ENCODE results near the gene MED27. TPM values are rescaled to one million over a fixed set of nuclear protein-coding genes. Genes with fewer than 3 reads are reported as not detected.
A peak's percentile ranks its signal among the peaks of the same experiment; 100 is the strongest.

MED27 gene
- total RNA-seq, 1 experiment from 2014 or later = 40.3 TPM

DNA sequence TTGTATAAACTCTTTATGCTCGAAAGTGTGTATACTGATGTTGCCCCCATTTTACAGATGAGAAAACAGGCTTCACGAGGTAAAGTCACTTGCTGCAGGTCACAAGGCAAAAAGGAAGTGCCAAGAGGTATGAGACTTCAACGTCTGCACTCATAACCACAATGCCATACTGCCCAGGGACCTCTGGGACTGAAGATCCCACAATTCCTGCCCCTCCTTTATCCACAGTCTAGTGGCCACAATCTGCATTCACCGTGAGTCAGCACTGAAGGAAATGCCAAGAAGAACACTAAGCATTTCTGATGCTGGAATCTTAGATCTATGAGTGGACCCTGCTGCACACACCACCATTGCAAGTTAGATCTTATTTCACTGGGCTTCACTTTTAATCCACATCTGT lies 37.3 kb downstream of the MED27 start:
- no peak for DNase-seq
- Histone ChIP-seq H3K36me3 (replicated peaks; ENCODE audit: control insufficient read depth, insufficient read depth, low read length) (no peaks in the 10 kb centered on the region), H3K4me3 (ENCODE audit: insufficient read depth, low read depth, low read length) (no peak overlapping the region), H3K27me3 (ENCODE audit: control insufficient read depth, insufficient read depth, low read length) (no peaks in the 10 kb centered on the region)

DNA sequence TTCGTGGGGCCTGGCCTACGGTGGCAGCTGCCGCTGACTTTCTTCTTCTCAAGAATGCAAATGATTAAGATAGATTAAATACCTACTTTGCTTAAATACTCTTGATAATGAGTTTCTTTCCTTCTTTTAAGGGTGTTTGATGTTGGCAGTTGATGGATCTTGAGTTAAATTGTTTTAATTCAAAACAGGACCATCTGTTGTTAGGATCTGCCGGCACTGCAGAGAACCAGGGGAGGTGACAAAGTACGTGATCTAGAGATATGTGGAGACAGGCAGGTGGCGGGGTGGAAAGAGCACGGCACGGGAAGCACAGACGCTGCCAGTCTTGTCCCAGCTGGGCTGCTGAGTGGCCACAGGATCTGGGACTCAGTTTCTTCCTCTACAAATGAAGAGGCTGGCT lies 37.9 kb downstream of the MED27 start:
- DNase-seq = no peak
- no peak overlapping the region for H3K4me3 ChIP-seq (ENCODE audit: insufficient read depth, low read depth, low read length)
- H3K36me3 ChIP-seq (replicated peaks; ENCODE audit: control insufficient read depth, insufficient read depth, low read length) = no peaks in the 10 kb centered on the region
- no peaks in the 10 kb centered on the region for H3K27me3 ChIP-seq (ENCODE audit: control insufficient read depth, insufficient read depth, low read length)

DNA sequence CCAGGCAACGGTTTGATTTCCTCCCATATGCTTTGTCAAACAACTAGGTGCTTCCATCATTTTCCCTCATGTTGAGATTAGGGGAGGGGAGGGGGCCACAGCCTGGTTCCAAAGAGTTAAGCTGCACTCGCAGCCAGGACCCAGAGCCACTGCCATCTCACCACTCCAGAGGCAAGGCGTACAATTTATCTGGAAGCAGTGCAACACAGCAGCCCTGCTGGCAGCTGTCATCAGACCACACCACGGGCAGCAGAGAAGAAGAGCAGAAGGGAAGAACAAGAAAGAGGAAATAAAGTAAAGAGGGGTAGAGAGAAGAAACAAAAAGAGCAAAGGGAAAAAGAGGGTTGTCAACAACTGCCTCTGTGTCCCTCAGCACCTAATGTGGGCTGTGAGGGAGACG lies 38.9 kb downstream of the MED27 start:
- DNase-seq = no peak

DNA sequence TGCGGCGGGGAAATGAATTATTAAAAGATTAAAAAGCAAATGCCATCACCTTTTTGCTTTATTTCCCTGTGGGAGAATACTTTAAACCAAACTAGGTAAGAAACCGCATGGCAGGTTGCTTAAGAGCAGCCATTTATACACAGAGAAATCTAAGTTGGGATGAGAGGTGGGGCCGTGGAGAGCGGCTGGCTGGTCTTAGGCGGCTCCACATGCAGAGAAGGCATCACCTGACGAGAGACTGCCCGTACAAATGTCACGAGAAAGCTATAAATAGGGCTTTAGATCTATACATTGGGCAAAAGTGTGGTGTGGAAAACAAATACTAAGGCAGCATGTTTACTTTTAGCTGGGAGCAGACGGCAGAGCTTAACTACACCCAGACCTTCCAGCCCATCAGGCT lies 39.4 kb downstream of the MED27 start:
- Histone ChIP-seq H3K36me3 (replicated peaks; ENCODE audit: control insufficient read depth, insufficient read depth, low read length) (no peaks in the 10 kb centered on the region), H3K27me3 (ENCODE audit: control insufficient read depth, insufficient read depth, low read length) (no peaks in the 10 kb centered on the region), H3K4me3 (ENCODE audit: insufficient read depth, low read depth, low read length) (no peak overlapping the region)
- DNase-seq = no peak

More for the DNA sequence above, 38.9 kb downstream of the MED27 start:
- Histone ChIP-seq H3K36me3 (replicated peaks; ENCODE audit: control insufficient read depth, insufficient read depth, low read length) (no peaks in the 10 kb centered on the region), H3K27me3 (ENCODE audit: control insufficient read depth, insufficient read depth, low read length) (no peaks in the 10 kb centered on the region), H3K4me3 (ENCODE audit: insufficient read depth, low read depth, low read length) (no peak overlapping the region)

DNA sequence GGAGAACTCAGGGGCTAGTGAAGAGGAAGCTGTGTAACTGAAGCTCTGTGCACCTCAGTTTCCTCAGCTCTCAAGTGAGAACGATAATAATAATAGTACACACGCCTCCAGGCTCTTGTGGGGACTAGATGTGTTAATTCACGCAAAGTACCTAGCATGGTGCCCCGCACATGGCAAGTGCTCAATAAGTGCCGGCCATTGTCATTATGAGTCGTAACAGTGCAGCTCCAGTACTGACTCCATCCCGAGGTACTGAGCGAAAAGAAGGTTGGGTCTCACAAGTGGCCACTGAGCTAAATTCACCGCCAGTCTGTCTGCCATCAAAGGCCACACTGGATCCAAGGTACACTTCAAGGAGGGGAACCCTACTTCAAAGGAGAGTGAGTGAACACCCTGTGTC lies 40.4 kb downstream of the MED27 start:
- Histone ChIP-seq H3K27me3 (ENCODE audit: control insufficient read depth, insufficient read depth, low read length) (no peaks in the 10 kb centered on the region), H3K4me3 (ENCODE audit: insufficient read depth, low read depth, low read length) (no peak overlapping the region), H3K36me3 (replicated peaks; ENCODE audit: control insufficient read depth, insufficient read depth, low read length) (no peaks in the 10 kb centered on the region)
- no peak for DNase-seq

DNA sequence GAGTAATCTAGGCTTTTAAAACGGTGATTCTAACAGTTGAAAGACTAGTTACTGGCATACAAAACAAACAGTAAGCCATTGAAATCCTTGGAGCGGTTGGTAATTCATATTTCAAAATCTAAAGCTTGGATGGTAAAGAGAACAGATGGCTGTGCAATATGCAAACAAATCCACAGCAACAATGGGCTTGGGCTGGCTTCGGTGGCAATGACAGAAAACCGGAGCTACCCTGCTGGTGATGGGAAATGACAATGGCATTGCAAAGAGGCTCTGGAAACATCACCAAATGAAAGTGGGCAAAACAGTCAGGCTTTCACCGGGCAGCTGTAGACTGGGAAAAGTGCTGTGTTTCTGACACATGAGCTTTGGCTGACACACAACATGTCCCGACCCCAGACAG lies 42.2 kb downstream of the MED27 start:
- no peaks in the 10 kb centered on the region for H3K36me3 ChIP-seq (replicated peaks; ENCODE audit: control insufficient read depth, insufficient read depth, low read length)
- DNase-seq = no peak
- H3K27me3 ChIP-seq (ENCODE audit: control insufficient read depth, insufficient read depth, low read length) = no peaks in the 10 kb centered on the region
- H3K4me3 ChIP-seq (ENCODE audit: insufficient read depth, low read depth, low read length) = no peak overlapping the region

DNA sequence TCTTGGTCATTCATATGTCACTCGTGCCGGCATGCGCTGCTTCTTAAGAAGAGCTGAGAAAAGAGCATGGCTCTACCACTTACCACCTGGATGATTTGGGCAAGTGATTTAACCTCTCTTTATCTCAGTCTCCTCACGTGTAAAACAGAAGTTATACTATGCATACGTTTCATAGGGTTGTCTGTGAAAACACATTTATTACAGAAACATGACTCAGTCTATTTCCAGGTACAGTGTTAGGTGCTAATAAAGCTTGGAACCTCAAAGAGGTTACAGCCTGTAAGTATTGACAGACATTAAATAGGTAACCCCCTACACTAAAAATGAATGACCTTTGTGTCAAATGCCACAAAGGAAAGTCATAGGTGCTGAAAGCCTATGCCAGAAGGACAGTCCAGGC lies 43.1 kb downstream of the MED27 start:
- Histone ChIP-seq H3K4me3 (ENCODE audit: insufficient read depth, low read depth, low read length) (no peak overlapping the region), H3K27me3 (ENCODE audit: control insufficient read depth, insufficient read depth, low read length) (no peaks in the 10 kb centered on the region), H3K36me3 (replicated peaks; ENCODE audit: control insufficient read depth, insufficient read depth, low read length) (no peaks in the 10 kb centered on the region)
- DNase-seq = no peak

DNA sequence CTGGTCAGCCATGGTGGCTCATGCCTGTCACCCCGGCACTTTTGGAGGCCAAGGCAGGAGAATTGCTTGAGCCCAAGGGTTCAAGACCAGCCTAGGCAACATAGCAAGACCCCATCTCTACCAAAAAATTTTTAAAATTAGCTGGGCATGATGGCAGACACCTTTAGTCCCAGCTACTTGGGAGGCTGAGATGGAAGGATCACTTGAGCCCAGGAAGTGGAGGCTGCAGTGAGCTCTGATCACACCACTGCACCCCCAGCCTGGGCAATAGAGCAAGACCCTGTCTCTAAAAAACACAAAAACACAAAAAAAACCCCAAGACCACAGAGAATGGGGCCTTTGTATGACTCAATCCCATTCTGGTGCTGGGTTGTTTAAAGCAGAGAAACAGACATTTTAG lies 44.0 kb downstream of the MED27 start:
- H3K36me3 ChIP-seq (replicated peaks; ENCODE audit: control insufficient read depth, insufficient read depth, low read length) = no peaks in the 10 kb centered on the region
- H3K4me3 ChIP-seq (ENCODE audit: insufficient read depth, low read depth, low read length) = no peak overlapping the region
- DNase-seq = no peak
- no peaks in the 10 kb centered on the region for H3K27me3 ChIP-seq (ENCODE audit: control insufficient read depth, insufficient read depth, low read length)

DNA sequence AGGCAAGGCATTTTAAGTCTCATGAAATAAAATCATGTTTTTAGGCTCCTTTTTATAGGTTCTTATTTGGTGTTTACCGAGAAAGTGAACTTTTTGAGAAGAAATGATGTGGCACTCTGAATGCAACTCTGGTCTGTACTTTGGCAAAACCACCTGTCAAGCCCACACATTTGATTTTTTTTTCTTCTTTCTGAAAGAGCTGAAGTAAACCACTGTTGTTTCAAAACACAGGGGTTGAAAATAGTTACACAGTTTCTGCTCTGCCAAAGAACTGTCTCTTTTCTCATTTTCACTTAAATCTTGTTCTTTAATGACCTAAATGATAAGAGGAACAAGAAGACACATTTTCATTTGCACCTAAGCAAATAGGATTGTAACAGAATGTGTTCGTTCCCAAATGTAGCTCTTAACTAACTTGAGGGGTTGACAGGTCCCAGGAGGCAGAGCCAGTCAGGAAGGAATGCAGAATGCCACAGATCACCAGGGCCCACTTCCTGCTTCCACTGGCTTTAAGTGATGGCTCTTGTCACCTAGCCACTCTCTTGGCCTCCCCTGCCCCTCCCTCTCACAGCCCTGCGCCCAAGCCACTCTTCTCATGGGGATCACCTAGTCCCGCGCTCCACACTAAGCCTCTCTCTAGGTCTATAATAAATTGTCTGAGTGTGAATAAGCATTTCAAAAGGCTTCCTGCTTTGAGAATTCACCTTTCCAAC lies 47.3 kb downstream of the MED27 start:
- no peak overlapping the region for H3K4me3 ChIP-seq (ENCODE audit: insufficient read depth, low read depth, low read length)
- H3K27me3 ChIP-seq (ENCODE audit: control insufficient read depth, insufficient read depth, low read length) = no peaks in the 10 kb centered on the region
- peak; percentile 56 for DNase-seq
- no peaks in the 10 kb centered on the region for H3K36me3 ChIP-seq (replicated peaks; ENCODE audit: control insufficient read depth, insufficient read depth, low read length)

DNA sequence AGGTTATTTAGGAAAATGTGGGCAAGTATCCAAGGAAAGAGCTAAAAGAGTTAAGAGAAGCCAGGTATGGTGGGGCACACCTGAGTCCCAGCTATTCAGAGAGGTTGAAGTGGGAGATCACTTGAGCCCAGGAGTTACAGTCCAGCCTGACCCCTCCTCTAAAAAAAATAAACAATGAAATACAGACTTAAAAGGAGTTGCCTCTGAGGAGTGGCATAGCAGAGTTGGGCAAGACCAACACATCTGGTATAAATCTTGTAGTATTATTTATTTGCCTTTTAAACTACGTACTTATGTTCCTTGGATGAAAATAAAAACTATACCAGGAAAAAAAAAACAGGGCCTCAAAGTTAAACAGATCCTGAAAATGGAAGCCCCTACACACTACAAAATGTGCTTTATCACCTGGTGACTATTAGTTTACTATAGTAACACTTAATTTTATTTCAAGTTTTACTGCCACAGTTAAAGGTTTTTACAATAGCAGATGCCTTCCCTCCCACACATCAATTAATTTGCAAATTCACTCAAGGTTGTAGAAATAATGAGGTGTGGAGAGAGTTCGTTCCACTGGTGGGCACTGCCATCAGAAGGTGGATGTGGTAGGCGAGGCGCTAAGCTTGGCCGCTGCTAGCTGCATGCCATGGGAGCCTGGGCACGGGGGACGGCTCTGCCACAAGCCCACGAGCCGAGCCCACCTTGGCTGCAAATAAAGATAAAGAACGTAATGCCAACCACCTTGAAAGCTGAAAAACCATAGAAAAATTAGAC lies 48.0 kb downstream of the MED27 start:
- H3K36me3 ChIP-seq (replicated peaks; ENCODE audit: control insufficient read depth, insufficient read depth, low read length) = no peaks in the 10 kb centered on the region
- DNase-seq = no peak
- H3K27me3 ChIP-seq (ENCODE audit: control insufficient read depth, insufficient read depth, low read length) = no peaks in the 10 kb centered on the region
- no peak overlapping the region for H3K4me3 ChIP-seq (ENCODE audit: insufficient read depth, low read depth, low read length)

DNA sequence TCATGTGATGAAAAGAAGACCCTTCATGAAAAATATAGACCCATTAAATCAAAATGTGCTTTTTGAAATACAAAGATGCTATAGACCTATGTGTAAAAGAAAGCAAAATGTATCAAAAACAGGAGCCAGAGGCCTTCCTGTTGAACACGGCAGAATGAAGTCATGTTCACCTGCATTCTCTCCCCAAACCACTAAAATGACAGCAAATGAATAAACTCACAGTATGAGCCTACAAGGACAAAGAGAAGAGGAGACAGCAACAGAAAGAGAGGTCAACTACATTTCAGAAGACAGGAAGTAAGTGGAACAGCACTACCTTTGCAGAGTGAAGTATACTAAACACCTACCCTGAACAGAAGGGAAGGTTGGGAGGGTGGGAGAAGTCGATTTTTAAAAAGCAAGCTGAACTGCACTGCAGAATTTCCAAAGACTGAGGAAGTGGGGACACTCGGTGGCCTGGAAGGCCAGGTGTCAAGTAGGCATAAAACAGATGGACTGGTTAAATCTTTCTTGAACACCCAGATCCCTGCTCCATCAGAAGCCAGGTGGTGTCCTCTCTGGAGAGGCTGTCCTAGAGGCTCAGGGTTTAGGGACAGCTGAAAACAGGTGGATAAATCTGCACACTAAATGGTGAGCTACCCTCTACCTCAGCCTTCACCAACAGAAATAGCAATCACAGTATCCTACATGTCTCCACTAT lies 48.9 kb downstream of the MED27 start:
- DNase-seq = no peak
- Histone ChIP-seq H3K27me3 (ENCODE audit: control insufficient read depth, insufficient read depth, low read length) (no peaks in the 10 kb centered on the region), H3K36me3 (replicated peaks; ENCODE audit: control insufficient read depth, insufficient read depth, low read length) (no peaks in the 10 kb centered on the region), H3K4me3 (ENCODE audit: insufficient read depth, low read depth, low read length) (no peak overlapping the region)

DNA sequence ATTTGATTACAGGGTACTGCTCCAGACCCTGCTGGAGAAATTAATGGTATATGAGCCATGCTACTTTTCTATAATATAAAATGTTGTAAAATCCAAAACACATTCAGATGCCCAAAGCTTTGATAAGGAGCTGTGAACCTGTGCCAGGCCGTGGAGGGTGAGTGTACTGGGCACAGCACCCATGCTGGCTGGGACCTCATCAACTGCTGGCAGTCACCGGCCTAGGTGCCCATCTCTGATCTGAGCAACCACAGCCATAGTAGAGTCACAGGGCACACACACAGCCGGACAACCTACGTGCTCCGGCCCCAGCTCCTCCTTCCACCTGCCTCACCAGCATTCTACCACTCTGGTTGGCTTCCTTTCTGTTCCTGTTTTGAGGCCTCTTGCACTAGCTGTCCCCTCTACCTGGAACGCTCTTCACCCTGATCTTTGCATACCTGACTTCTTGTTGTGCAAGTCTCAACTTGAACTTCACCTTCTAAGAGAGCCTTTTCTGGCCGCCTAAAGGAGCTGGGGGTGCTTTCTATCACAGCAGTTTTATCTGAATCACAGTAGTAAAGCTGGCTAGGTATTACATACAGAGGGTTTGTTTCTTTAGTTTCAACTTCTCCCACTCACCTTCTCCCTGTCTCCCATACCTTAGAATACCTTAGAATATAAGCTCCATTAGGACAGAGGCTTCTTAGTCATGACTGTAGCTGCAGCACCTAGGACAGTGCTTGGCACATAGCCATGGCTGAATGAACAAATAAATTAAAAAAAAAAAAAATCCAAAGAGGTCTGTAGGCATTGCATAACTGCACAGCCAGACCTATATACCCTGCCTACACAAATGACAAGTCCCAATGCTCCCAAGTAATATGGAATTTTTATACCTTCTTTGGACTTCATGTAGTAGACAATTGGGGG lies 51.7 kb downstream of the MED27 start:
- Histone ChIP-seq H3K4me3 (ENCODE audit: insufficient read depth, low read depth, low read length) (no peak overlapping the region), H3K27me3 (ENCODE audit: control insufficient read depth, insufficient read depth, low read length) (no peaks in the 10 kb centered on the region), H3K36me3 (replicated peaks; ENCODE audit: control insufficient read depth, insufficient read depth, low read length) (no peaks in the 10 kb centered on the region)
- no peak for DNase-seq

DNA sequence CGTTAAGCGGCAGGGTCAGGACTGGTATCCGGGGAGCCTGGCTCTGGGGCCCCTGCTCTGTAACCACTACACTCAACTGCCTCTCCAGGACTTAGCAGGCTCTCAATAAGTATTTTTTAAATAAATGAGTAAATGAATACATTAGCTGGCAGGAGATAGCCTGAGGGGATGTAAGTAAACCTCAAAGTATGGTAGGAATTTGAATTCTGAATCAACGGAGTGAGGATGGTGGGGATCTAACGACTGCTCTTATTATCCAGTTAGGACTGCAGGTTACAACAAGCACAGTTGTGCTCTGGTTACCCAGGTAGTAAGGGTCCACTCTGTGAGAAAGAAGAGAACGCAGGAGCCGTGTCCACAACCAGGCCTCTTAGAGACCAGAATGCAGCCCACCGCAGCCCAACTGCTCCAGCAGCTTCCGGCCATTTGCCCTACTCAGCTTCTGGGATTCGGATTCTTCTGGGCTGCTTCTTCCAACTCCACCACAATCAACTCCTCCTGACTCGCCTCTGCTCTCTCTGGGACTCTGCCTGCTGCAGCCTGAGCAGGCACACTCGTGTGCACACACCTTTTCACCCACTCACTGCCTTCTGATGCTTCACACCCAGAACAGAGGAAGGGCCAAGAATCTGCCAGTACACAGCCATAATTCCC lies 52.6 kb downstream of the MED27 start:
- DNase-seq = no peak
- Histone ChIP-seq H3K27me3 (ENCODE audit: control insufficient read depth, insufficient read depth, low read length) (no peaks in the 10 kb centered on the region), H3K36me3 (replicated peaks; ENCODE audit: control insufficient read depth, insufficient read depth, low read length) (no peaks in the 10 kb centered on the region), H3K4me3 (ENCODE audit: insufficient read depth, low read depth, low read length) (no peak overlapping the region)

DNA sequence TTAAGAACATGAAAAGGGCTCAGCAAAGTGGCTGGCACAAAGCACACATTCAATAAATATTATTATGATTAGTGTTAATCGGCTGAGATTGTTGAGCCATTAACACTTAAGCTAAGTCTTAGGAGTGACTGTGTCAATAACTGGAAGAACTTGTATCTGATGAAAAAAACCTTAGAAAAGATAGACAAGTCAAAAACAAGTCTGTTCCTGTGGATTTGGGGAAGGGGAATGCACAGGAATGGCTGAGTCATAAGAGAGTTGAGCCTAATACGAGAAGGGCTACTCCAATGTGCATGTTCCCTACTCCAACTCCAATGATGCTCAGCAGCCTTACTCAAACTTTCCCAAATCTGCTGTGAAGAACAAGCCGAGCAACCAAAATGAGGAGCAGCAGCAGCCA lies 53.9 kb downstream of the MED27 start:
- H3K4me3 ChIP-seq (ENCODE audit: insufficient read depth, low read depth, low read length) = no peak overlapping the region
- no peaks in the 10 kb centered on the region for H3K36me3 ChIP-seq (replicated peaks; ENCODE audit: control insufficient read depth, insufficient read depth, low read length)
- DNase-seq = no peak
- H3K27me3 ChIP-seq (ENCODE audit: control insufficient read depth, insufficient read depth, low read length) = no peaks in the 10 kb centered on the region
